ENCODE results near the gene CYP2W1. TPM values are rescaled to one million over a fixed set of nuclear protein-coding genes. Genes with fewer than 3 reads are reported as not detected.

Gene CYP2W1
- total and polyA plus RNA-seq, 10 of the 15 experiments (the other 5 are each of a cell fraction or from before 2014, with no cell fraction given): not detected

DNA sequence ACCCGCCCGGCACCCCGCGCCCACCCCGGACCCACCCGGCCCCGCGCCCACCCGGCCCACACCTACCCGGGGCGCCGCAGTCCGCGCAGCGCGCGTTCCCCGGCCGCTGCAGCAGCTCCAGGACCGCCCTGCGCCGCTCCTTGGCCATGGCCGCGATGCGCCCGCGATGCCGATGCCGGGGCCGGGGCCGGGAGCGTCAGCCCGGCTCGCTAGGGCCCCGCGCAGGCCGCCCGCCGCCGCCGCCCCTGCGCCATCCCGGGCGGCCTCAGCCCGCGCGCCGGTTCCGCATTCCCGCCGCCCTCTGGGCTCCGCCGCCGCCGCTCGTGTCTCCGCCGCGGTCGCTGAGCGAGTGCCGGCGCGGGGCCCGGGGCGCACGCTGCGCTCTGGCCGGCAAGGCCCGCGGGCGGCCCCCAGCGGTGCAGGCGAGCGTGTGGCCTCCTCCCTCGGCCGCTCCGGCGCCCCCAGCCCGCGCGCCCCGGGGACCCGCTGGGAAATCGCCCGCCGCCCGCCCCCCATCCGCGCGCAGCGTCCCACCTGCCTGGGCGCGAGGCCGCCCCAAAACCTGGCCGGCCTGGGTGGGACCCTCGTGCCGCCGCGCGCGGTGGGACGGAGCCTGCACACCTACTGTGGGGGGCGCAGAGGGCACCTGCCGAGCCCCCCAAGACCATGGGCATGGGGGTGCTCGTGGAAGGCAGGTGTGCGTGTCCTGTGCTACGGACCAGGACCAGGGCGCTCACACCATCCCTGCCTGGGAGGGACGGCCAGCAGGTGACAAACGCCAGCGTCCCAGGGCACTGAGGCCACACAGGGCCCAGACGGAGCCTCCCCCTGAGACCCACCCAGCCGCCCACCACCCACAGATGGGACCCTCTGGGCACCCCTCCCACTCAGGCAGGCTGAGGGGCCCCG lies 28.4 kb upstream of the CYP2W1 start, which contains the start of gene ADAP1:
ADAP1 (minus strand) TSS at position 351 of the 909 bp plus-strand sequence; CDS start at position 148, 203 bp downstream.
- no peaks in the 10 kb centered on the region; a peak in 2 of 4 replicates for H3K36me3 ChIP-seq (ENCODE audit: control insufficient read depth in 2 of 2, insufficient read depth in 2 of 2, low read length in 1 of 2)
- peak within 1 kb of the TSS; percentile 69 for H3K27ac ChIP-seq (ENCODE audit: control insufficient read depth, insufficient read depth)
- H3K9ac ChIP-seq (ENCODE audit: control insufficient read depth, insufficient read depth, low read length): peak within 1 kb of the TSS; percentile 81
- FAIRE-seq (no peak), ATAC-seq (peak; percentile 57), DNase-seq (ENCODE audit: low read depth, low spot score) (no peak)
- no peaks in the 10 kb centered on the region for H3K27me3 ChIP-seq (replicated peaks in 1 of 2; ENCODE audit: control insufficient read depth in 2 of 2, insufficient read depth in 2 of 2, low read length in 1 of 2)
- H2AFZ ChIP-seq (ENCODE audit: control insufficient read depth, low read depth, low read length): no peak within 1 kb of the TSS; the same call in 1 of the 2 replicates
- H3K79me2 ChIP-seq (ENCODE audit: control insufficient read depth, insufficient read depth, low read length): peaks cover 31% of the 10 kb centered on the region
- RAD21 ChIA-PET (ENCODE audit: unreplicated experiment): interaction anchor here (0.6 to 5.1 kb wide), 4 partner anchors 23 to 45 kb away, joined by 9 to 35 read pairs (median 17); no protein-coding TSS in a partner anchor
- peak within 1 kb of the TSS; percentile 84 for H3K4me2 ChIP-seq (ENCODE audit: control insufficient read depth, insufficient read depth)
- no peaks in the 10 kb centered on the region for H4K20me1 ChIP-seq (ENCODE audit: control insufficient read depth, insufficient read depth)
- H3K4me3 ChIP-seq: peak within 1 kb of the TSS; percentile 84
- BruUV-seq (replicated peaks): no TSS peak
- POLR2A ChIA-PET: interaction anchor here (1.5 to 3.1 kb wide), 2 partner anchors 31 to 44 kb away, joined by 6 to 13 read pairs; no protein-coding TSS in a partner anchor
- H3K4me1 ChIP-seq (ENCODE audit: control insufficient read depth, insufficient read depth, low read length): peaks cover 28% of the 10 kb centered on the region
- CTCF ChIA-PET: interaction anchor here (0.8 to 4.8 kb wide), 6 partner anchors 18 to 47 kb away, joined by 3 to 31 read pairs (median 8); partner anchors contain the start of gene COX19
- no peaks in the 10 kb centered on the region for H3K9me3 ChIP-seq (replicated peaks; ENCODE audit: control insufficient read depth, insufficient read depth, low read length)
- in situ Hi-C loops (cut with MboI): no loop called here
- WGBS (ENCODE audit: insufficient coverage, insufficient replicate concordance, low lambda C conversion rate, missing lambda C conversion rate): 5% methylated on average over 29 of the region's 115 CpGs
- intact Hi-C loops (cut with micrococcal nuclease; ENCODE audit: unreplicated experiment): loop anchor here (2.0 to 10.0 kb wide), 3 partner anchors 46 to 352 kb away; no protein-coding TSS in a partner anchor
- SMC1A ChIA-PET (ENCODE audit: uncharacterized antibody, unreplicated experiment): interaction anchor here (1.7 to 5.1 kb wide), 4 partner anchors 19 to 46 kb away, joined by 8 to 31 read pairs (median 10); no protein-coding TSS in a partner anchor
- TF ChIP-seq BHLHE40 (IDR thresholded peaks at IDR 0.05; ENCODE audit: borderline replicate concordance in 1 of 2, low read depth in 2 of 2, low read length in 1 of 2) (peak; percentile 38 to 86; a peak in 3 of 4 replicates), ZSCAN29 (IDR thresholded peaks at IDR 0.05) (peak; percentile 50; the same call in 1 of the 2 replicates), TCF7 (IDR thresholded peaks at IDR 0.05; ENCODE audit: borderline replicate concordance) (no peak), ASH2L (IDR thresholded peaks at IDR 0.05; ENCODE audit: borderline replicate concordance, low read depth) (no peak), LARP7 (IDR thresholded peaks at IDR 0.05) (peak; percentile 56), SMARCA5 (IDR thresholded peaks at IDR 0.05) (peak; percentile 96), SMC3 (IDR thresholded peaks at IDR 0.05; ENCODE audit: borderline replicate concordance, low read length) (peak; percentile 36; the same call in 1 of the 2 replicates), HDGF (IDR thresholded peaks at IDR 0.05) (no peak), IKZF1 (conservative IDR thresholded peaks at IDR 0.05) (peak; percentile 75), BACH1 (IDR thresholded peaks at IDR 0.05; ENCODE audit: borderline replicate concordance) (peak; percentile 68; the same call in 1 of the 2 replicates), BMI1 (IDR thresholded peaks at IDR 0.05; ENCODE audit: borderline replicate concordance) (no peak), RB1 (IDR thresholded peaks at IDR 0.05; ENCODE audit: borderline replicate concordance) (peak; percentile 64; the same call in 1 of the 2 replicates), RAD21 (IDR thresholded peaks at IDR 0.05; ENCODE audit: insufficient read depth, low read depth, low read length) (peak; percentile 75), SPI1 (IDR thresholded peaks at IDR 0.05; ENCODE audit: borderline replicate concordance, insufficient read depth, low read depth, low read length) (peak; percentile 27; the same call in 1 of the 2 replicates)
- TF ChIP-seq, protein P1, sequence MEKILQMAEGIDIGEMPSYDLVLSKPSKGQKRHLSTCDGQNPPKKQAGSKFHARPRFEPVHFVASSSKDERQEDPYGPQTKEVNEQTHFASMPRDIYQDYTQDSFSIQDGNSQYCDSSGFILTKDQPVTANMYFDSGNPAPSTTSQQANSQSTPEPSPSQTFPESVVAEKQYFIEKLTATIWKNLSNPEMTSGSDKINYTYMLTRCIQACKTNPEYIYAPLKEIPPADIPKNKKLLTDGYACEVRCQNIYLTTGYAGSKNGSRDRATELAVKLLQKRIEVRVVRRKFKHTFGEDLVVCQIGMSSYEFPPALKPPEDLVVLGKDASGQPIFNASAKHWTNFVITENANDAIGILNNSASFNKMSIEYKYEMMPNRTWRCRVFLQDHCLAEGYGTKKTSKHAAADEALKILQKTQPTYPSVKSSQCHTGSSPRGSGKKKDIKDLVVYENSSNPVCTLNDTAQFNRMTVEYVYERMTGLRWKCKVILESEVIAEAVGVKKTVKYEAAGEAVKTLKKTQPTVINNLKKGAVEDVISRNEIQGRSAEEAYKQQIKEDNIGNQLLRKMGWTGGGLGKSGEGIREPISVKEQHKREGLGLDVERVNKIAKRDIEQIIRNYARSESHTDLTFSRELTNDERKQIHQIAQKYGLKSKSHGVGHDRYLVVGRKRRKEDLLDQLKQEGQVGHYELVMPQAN (conservative IDR thresholded peaks at IDR 0.05): peak; percentile 51; the same call in 1 of the 2 replicates
- TF ChIP-seq, protein P2, sequence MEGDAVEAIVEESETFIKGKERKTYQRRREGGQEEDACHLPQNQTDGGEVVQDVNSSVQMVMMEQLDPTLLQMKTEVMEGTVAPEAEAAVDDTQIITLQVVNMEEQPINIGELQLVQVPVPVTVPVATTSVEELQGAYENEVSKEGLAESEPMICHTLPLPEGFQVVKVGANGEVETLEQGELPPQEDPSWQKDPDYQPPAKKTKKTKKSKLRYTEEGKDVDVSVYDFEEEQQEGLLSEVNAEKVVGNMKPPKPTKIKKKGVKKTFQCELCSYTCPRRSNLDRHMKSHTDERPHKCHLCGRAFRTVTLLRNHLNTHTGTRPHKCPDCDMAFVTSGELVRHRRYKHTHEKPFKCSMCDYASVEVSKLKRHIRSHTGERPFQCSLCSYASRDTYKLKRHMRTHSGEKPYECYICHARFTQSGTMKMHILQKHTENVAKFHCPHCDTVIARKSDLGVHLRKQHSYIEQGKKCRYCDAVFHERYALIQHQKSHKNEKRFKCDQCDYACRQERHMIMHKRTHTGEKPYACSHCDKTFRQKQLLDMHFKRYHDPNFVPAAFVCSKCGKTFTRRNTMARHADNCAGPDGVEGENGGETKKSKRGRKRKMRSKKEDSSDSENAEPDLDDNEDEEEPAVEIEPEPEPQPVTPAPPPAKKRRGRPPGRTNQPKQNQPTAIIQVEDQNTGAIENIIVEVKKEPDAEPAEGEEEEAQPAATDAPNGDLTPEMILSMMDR (IDR thresholded peaks at IDR 0.05 in 2 of 3, conservative IDR thresholded peaks at IDR 0.05 in 1 of 3; ENCODE audit: control insufficient read depth in 2 of 3, extremely low read depth in 1 of 3, insufficient read depth in 1 of 3, low read depth in 3 of 3, low read length in 3 of 3): peak; percentile 20 to 65 (median 32); a peak in 3 of 6 replicates
- TF ChIP-seq, protein P3, sequence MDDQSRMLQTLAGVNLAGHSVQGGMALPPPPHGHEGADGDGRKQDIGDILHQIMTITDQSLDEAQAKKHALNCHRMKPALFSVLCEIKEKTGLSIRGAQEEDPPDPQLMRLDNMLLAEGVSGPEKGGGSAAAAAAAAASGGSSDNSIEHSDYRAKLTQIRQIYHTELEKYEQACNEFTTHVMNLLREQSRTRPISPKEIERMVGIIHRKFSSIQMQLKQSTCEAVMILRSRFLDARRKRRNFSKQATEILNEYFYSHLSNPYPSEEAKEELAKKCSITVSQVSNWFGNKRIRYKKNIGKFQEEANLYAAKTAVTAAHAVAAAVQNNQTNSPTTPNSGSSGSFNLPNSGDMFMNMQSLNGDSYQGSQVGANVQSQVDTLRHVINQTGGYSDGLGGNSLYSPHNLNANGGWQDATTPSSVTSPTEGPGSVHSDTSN (IDR thresholded peaks at IDR 0.05; ENCODE audit: insufficient replicate concordance, low read depth, low read length): no peak
